IPS-15b (cell line): ENCODE data around the gene RAB11B.

Experiments
- H3K27me3 ChIP-seq: one replicate; pipeline ENCODE4 v1.6.1; 2013; ENCODE audit warnings: low read length; ENCODE audit not compliant: control insufficient read depth, insufficient read depth
- H3K36me3 ChIP-seq: one replicate; pipeline ENCODE4 v1.6.1; 2013; ENCODE audit warnings: low read length; ENCODE audit not compliant: control insufficient read depth, insufficient read depth
- H3K4me1 ChIP-seq: one replicate; pipeline ENCODE4 v1.6.1; 2013; ENCODE audit warnings: mild to moderate bottlenecking, low read length; ENCODE audit not compliant: control insufficient read depth, insufficient read depth
- H3K4me3 ChIP-seq: one replicate; pipeline ENCODE4 v1.5.1; 2013; ENCODE audit warnings: low read depth, low read length
- H3K9ac ChIP-seq: one replicate; pipeline ENCODE4 v1.6.1; 2013; ENCODE audit warnings: low read depth, mild to moderate bottlenecking, low read length
- H3K9me3 ChIP-seq: one replicate; pipeline ENCODE4 v1.6.1; 2013; ENCODE audit warnings: mild to moderate bottlenecking, low read length; ENCODE audit not compliant: control insufficient read depth, insufficient read depth

Gene RAB11B

GRCh38 chr19:8358948-8359347, 31.2 kb upstream of the RAB11B start:
- no peak overlapping the region for H3K4me3 ChIP-seq
- H3K4me1 ChIP-seq = no peaks in the 10 kb centered on the region
- H3K9me3 ChIP-seq = no peaks in the 10 kb centered on the region
- no peak overlapping the region for H3K9ac ChIP-seq
- no peaks in the 10 kb centered on the region for H3K36me3 ChIP-seq
- peaks cover 5% of the 10 kb centered on the region for H3K27me3 ChIP-seq

DNA sequence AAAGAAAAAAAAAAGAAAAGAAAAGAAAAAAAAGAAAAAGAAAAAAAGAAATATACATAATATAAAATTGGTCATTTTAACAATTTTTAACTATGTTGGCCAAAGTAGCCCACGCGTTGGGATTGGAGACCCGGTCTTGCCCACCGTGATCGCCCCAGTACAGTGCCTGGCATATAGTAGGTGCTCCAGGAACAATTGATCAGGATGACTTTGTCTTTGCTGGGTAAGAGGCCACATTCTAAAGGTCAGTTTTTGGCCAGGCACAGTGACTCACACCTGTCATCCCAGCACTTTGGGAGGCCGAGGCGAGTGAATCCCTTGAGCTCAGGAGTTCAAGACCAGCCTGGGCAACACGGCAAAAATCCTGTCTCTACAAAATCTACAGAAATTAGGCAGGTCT, 30.0 kb upstream of the RAB11B start:
- no peaks in the 10 kb centered on the region for H3K4me1 ChIP-seq
- no peak overlapping the region for H3K4me3 ChIP-seq

DNA sequence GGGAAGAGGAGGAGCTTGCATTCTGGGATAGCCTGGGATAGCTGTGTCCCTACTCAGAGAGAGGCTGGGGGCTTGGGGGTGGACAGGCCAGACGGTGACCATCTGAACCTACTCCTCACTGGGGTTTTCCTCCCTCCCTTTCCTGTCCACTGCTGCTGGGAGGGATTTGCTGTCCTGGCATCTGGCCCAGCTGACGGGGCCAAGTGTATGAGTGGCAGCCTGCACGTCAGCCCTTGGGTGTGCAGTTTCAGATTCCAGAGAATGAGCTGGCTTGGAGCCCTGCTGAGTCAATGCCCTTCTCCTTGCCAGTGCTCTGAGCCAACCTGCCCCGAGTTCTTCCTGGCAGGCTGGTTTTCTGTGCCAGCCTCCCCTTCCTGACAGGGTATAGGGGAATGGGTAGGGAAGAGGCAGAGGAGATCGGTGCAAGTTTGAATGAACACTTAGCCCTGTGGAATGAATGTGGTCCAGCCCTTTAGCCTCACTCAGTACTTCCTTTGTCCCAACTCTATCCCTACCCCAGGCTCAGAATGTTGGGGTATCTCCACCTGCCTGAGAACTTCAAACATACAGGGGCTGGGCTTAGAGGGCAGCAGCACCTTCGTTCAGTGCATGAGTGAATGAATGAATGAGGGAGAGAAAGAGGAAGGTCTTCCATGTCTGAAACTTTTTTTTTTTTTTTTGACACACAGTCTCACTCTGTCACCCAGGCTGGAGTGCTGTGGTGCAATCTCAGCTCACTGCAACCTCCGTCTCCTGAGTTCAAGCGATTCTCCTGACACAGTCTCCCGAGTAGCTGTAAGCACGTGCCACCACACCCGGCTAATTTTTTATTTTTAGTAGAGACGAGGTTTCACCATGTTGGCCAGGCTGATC, 28.0 kb upstream of the RAB11B start:
- Histone ChIP-seq H3K4me3 (no peak overlapping the region), H3K4me1 (peaks cover 3% of the 10 kb centered on the region), H3K9ac (no peak overlapping the region), H3K27me3 (peaks cover 9% of the 10 kb centered on the region), H3K9me3 (no peaks in the 10 kb centered on the region), H3K36me3 (no peaks in the 10 kb centered on the region)

More for the DNA sequence above, 30.0 kb upstream of the RAB11B start:
- H3K27me3 ChIP-seq = peaks cover 5% of the 10 kb centered on the region
- no peaks in the 10 kb centered on the region for H3K9me3 ChIP-seq
- H3K36me3 ChIP-seq = no peaks in the 10 kb centered on the region
- no peak overlapping the region for H3K9ac ChIP-seq

GRCh38 chr19:8363803-8364771, 26.1 kb upstream of the RAB11B start, which contains the start of gene ANGPTL4:
TSS of gene ANGPTL4 (plus strand) at chr19:8364155. CDS start at chr19:8364322, 167 bp downstream.
- Histone ChIP-seq H3K27me3 (peaks cover 9% of the 10 kb centered on the region), H3K36me3 (no peaks in the 10 kb centered on the region), H3K9me3 (no peaks in the 10 kb centered on the region), H3K4me3 (peak within 1 kb of the TSS; percentile 75), H3K9ac (peak within 1 kb of the TSS; percentile 37), H3K4me1 (peaks cover 3% of the 10 kb centered on the region)

DNA sequence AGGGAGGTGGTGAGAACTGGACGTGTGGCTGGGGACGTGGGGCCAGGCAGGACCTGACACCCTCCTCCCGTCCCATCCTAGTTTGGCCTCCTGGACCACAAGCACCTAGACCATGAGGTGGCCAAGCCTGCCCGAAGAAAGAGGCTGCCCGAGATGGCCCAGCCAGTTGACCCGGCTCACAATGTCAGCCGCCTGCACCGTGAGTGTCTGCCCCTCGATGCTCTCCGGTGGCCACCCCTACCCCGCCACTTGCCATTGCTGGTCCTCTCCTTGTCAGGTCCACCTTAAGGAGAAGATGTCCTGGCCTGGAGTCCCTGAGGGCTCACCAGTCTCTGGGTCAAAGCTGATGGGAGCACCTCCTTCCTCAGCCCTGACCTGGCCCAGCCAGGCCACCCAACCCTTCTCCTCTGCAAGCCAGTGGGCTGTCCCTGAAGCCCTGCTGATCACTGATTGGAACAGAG, 24.0 kb upstream of the RAB11B start:
- Histone ChIP-seq H3K27me3 (peaks cover 9% of the 10 kb centered on the region), H3K9me3 (no peaks in the 10 kb centered on the region), H3K4me1 (peaks cover 3% of the 10 kb centered on the region), H3K4me3 (no peak overlapping the region), H3K36me3 (peaks cover 5% of the 10 kb centered on the region), H3K9ac (no peak overlapping the region)

DNA sequence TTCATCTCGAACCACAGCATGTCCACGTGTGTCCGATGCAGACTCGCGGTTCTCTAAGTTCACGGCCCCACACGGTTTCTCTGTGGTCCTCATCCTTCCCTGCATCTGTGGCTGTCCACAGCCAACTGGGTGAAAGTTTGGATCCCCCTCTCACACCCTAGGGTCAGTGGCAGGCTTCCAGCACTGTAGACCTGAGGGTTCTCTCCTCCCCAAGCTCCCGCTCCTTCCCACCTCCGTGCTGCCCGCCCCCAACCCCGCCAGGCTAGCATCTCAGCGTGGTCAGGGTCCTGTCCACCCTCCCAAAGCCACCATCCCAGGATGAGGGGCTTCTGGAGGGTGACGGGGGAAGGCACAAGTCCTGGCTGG, 23.2 kb upstream of the RAB11B start:
- Histone ChIP-seq H3K36me3 (peaks cover 6% of the 10 kb centered on the region), H3K9ac (peak overlapping the region; percentile 65), H3K4me3 (peak overlapping the region; percentile 58), H3K9me3 (no peaks in the 10 kb centered on the region), H3K27me3 (peaks cover 9% of the 10 kb centered on the region), H3K4me1 (peaks cover 3% of the 10 kb centered on the region)

- peak overlapping the region; percentile 65 for H3K9ac ChIP-seq
Measured at GRCh38 chr19:8367327-8368001, 22.7 kb upstream of the RAB11B start.

DNA sequence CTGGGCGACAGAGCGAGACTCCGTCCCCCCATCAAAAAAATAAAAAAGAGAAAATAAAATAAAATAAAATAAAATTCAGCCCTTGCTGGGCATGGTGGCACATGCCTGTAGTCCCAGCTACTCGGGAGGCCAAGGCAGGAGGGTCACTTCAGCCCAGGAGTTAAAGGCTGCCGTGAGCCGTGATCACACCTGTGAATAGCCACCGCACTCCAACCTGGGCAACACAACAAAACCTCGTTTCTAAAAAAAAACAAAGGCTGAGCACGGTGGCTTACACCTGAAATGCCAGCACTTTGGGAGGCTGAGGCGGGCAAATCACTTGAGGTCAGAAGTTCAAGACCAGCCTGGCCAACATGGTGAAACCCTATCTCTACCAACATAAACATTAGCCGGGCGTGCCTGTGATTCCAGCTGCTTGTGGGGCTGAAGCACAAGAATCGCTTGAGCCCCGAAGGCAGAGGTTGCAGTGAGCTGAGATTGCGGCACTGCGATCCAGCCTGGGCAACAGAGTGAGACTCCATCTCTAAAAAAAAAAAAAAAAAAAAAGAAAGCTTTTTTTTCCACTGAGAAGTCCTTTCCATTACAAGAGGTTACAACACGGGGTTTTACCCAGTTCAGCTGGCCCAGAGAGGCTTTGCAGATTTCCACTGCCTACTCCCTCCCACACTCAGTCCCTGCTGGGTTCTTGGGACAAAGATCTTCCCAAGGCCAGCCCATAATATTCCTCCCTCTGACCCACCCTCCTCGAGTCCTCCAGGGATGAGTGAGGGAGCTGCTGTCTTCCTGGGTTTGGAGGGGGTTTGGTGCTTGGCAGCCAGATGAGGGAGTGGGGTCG, 19.8 kb upstream of the RAB11B start:
- Histone ChIP-seq H3K9ac (no peak overlapping the region), H3K9me3 (no peaks in the 10 kb centered on the region), H3K27me3 (peaks cover 4% of the 10 kb centered on the region), H3K4me3 (no peak overlapping the region), H3K4me1 (peaks cover 3% of the 10 kb centered on the region), H3K36me3 (peaks cover 14% of the 10 kb centered on the region)

More at GRCh38 chr19:8367327-8368001, 22.7 kb upstream of the RAB11B start:
- Histone ChIP-seq H3K9me3 (no peaks in the 10 kb centered on the region), H3K27me3 (peaks cover 5% of the 10 kb centered on the region), H3K4me3 (peak overlapping the region; percentile 58), H3K36me3 (peaks cover 6% of the 10 kb centered on the region), H3K4me1 (peaks cover 3% of the 10 kb centered on the region)

- no peaks in the 10 kb centered on the region for H3K9me3 ChIP-seq
- H3K9ac ChIP-seq = no peak overlapping the region
- peaks cover 14% of the 10 kb centered on the region for H3K36me3 ChIP-seq
- H3K4me1 ChIP-seq = peaks cover 3% of the 10 kb centered on the region
- H3K4me3 ChIP-seq = no peak overlapping the region
- H3K27me3 ChIP-seq = no peaks in the 10 kb centered on the region
Measured at GRCh38 chr19:8371011-8371804, 19.0 kb upstream of the RAB11B start.
